Right renal cortex interstitium (tissue), 3 donors: ENCODE results near the gene SLC26A11. TPM values are rescaled to one million over a fixed set of nuclear protein-coding genes. Genes with fewer than 3 reads are reported as not detected.
"Not testable (repeated sequence)": the region's sequence is repeated elsewhere in the genome, so short reads cannot be mapped to it uniquely, and the experiment has no call there.

Experiments
- DNase-seq, 3 donors: peaks; one replicate each; pipeline ENCODE4 v3.0.0-alpha.2; 2013; ENCODE audit warnings: low read depth in 3 of 3, low spot score in 2 of 3
- polyA plus RNA-seq, 3 donors: library from polyadenylated mRNA; unstranded; fragments of 120-200 nt; gene quantifications; one replicate each; pipeline ENCODE4 v1.2.1, GENCODE V29; 2013; ENCODE audit not compliant: insufficient read length in 3 of 3

Gene SLC26A11
- polyA plus RNA-seq, 3 donors = 20.2 to 22.7 (median 22.4) TPM

DNA sequence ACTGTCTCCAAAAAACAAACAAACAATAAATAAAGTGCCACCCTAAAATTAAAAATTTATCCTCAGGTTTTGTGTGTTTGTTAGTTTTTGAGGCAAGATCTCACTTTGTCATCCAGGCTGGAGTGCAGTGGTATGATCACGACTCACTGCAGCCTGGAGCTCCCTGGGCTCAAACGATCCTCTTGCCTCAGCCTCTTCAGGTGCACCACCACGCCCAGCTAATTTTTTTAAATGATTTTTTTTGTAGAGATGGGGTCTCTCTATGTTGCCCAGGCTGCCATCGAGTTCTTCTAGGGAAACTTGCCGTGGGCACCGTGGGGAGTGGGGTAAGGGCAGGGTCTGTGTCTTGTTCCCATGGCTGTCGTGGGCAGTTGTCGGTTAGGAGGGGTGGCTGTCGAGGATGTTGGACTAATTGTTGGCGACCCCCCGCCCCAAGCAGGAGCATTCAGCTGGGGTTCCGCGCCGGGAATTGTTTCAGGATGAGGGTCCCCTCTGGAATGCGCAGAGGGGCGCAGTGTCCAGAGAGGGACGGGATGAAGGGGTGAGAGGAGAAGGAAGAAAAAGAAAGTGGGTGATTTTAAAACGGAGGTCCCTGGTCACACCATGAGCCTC is 39.3 kb downstream of the SLC26A11 start:
- DNase-seq = no peak

DNA sequence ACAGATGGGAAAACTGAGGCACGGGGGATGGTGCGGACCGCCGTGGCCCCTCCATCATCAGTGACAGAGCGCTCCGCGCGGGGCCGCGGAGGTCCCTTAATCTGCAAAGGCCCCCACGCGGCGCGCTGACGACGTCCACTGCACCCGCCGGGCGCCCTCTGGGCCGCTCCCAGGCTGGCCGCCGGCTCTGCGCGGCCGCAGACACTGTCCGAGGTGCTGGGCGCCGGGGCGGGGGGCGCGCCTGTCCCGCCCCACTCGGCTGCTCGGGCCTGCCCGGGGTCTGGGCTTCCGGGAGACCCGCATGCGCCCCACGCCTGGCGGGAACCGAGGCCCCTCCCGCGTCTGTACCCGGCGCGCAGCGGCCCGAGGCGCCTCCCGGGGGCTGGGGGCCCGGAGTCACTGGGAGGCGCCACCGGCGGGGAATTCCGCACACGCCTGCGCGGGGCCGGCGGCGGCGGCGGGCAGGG is 39.9 kb downstream of the SLC26A11 start:
- DNase-seq = peak in 1 of 3 donors; percentile 39

DNA sequence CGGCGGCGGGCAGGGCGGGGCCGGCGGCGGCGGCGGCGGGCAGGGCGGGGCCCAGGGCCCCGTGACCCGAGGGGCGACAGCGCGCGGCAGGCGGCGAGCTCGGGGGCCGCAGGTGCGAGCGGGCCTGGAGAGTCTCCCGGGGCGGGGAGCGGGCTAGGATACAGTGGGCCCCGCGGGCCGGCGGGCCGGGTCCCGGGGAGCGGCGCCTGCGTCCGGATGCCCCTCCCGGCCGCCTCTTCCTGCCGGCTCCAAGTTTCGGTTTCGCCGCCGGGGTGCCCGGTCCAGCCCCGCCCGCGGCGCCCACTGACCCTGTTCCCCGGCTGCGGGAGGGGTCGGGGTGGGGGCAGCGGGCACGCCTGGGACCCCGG is 40.5 kb downstream of the SLC26A11 start, which contains the start of gene RNF213:
RNF213 (plus strand) TSS at position 62 of the 368 bp plus-strand sequence. CDS start 2,830 bp downstream, outside the sequence.
- no peak for DNase-seq

DNA sequence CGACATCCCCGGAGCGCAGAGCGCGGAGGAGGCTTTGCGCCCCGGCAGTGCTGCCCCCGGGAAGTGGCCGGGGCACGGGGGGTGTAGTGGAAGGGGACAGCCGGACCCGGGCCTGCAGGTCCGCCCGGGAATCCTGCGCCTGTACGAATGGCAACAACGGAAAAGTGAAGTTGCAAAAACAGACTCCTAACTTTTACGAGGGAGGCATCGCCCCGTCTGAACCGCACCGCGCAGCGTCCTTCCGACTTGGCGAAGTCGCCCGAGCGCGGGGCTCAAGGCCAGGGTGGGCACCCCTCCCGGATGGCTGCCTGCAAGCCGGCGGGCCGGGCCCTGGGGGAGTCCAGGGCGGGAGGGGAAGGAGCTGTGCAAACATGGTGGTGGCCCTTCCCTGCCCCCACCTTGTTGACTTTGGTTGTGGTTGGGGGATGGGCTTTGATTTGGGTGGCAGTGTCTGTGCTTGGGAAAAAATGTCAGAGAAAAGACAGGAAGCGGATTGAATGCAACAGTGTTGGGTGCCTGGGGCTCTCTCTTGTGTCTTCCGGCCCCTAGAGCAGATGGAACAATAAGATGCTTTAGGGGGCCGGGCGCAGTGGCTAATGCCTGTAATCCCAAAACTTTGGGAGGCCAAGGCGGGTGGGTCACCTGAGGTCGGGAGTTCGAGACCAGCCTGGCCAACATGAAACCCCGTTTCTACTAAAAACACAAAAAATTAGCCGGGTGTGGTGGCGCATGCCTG is 41.1 kb downstream of the SLC26A11 start:
- no peak for DNase-seq

DNA sequence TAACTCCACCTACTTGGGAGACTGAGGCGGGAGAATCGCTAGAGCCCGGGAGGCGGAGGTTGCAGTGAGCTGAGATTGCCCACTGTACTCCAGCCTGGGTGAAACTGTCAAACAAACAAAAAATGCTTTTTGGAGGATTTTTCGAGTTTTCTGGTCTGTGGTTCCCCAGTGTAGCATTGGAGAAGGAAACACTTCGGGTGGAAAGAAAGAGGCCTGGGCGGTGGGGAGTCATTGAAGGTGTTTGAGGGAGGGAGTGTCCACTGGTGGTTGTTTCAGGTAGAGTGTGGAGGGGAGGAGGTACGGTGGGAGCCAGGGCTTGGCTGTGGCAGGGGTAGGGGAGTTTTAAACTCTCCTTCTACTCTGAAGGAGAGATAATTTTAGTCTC is 41.7 kb downstream of the SLC26A11 start:
- DNase-seq = no peak

DNA sequence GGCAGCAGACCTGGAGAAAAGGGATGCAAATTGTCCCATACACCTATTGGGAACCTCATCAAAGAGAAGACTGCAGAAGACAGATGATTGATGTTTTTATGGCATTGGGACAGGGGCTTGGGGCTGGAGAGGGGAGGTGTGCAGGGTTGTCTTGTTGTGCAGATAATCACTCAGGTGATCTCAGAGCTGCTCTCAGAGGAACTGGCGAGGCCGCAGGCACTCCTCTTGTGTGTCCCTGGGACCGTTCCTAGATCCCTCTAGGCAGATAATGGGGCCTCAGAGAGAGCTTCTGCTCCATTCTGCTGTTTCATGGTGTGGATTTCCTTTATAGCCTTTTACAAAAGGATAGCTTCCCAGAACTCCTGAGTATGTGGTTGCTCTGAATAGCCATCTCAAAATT is 42.1 kb downstream of the SLC26A11 start:
- no peak for DNase-seq

DNA sequence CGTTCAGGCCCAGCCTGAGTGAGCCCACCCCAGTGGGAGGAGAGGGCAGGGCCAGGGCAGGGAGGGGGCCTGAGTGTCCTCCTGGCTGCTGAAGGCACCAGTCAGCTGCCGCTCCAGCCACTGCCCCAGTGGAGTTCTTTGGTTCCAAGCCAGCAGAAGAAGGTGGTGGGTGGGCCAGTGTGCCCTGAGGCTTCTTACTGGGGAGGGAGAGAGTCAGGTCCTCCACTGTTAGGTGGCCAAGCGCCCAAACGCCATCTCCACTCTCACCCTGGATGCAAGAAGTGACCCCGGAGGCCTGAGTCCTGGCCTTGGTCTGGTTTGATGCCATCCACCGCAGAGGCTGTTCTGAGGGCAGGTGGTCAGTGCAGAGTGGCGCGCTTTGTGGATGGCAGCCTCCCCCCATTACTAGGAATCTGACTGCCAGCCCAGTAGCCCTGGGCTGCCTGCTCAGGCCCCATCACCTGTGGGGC is 42.6 kb downstream of the SLC26A11 start:
- DNase-seq = no peak

DNA sequence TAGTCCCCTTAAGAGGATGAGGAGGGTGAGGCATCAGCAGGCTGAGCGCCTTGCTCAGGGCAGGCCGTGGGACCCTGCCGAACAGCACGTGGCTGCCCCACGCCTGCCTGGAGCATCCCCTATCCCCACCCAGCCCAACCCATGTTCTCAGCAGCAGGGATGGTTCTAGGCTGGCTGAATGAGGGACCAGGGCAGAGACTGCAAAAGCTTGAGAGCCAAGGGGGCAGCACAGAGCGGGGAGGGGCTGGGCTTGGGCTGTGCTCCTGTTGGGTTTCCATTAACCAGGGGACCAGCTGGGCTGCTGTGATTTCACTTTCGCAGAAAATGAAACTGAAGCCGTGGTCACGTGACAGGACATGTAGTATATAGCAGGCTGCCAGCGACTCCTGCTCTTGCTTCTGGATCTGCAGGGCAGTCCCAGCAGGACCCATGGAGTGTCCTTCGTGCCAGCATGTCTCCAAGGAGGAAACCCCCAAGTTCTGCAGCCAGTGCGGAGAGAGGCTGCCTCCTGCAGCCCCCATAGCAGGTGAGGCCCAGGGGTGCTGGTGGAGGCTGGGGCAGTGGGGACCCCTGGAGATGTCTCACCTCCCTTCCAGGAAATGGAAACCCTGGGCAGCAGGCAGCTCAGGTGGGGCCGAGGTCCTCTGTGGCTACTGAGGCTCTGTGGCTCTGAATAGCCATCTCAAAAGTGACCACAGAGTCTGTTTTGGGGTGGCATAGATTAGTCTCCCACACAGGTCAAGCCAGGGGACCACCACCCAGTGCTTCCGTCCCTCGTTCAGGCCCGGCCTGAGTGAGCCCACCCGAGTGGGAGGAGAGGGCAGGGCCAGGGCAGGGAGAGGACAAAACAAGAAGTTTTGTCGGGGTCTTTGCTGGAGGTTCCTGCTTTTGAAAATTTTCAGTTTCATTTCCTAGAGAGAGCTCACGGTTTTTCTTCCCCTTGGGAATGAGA is 43.3 kb downstream of the SLC26A11 start:
- peak; percentile 78 to 85 (median 80) for DNase-seq

DNA sequence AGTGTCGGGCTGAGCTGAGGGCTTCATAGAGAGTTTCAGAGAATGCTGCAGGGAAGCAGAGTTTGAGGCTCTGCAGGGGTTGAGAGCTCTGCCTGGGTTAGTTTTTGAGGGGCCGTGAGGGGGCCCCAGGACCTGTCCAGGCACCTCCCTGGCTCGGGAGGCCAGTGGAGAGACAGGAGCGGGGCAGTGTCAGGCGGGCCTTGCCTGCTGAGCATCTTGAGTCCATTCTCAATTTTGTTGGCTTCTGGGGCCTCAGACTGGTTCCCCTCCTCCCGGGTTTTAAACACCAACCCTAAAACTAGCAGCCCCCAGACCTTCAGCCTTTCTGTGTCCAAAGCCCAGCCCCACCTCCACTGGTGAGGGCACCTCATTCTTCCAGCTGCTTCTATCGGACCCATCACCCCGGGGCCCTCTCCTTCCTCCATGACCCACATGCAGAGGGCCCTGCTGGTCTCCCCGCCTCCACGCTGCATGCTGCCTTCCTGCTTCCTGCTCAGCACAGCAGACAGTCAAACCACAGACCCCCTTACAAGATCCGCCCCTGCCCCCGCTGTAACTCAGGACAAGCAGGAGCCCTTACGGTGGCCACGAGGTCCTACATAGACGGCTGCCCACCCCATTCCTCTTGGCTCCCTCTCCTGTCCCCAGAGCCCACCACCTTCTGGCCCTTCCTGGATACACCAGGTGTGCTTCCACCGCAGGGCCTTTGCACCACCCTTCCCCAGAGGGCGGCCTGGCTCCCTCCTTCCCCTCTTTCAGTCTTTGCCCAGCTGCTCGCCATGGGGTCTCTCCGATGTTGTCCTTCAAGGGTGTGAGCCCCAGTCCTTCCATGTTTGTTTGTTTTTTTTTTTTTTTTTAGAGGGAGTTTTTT is 44.2 kb downstream of the SLC26A11 start:
- DNase-seq = no peak

DNA sequence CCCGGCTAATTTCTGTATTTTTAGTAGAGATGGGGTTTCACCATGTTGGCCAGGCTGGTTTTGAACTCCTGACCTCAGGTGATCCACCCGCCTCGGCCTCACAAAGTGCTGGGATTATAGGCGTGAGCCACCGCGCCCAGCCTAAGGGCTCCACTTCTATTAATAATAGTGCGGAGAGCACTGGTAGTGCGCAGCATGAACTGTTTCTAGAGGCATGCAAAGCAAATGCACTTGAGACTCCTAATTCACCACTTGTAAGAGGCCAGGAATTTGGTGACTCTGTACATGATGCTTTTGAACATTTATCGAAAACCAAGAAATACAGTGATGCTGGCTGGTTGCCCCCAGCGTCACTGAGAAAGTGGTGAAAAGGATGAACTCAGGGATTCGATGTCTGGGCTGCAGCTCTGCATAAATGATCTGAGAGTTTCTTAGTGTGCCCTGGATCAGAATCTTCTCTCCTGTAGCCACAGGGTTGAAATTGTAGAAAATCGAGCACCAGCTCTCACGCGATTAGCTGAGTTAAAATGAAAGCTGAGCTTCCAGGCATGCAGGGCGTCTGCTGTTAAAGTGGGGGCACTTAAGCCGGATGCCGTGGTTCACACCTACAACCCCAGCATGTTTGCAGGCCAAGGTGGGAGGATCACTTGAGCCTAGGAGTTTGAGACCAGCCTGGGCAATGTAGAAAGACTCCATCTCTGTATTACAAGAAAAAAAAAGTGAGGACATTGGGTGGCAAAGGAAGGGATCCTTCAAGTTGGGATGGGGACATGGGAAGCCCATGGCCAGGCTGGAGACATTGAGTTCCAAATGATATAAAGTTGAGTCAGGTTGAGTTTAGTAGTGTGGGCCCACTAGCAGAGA is 45.2 kb downstream of the SLC26A11 start:
- DNase-seq = no peak

DNA sequence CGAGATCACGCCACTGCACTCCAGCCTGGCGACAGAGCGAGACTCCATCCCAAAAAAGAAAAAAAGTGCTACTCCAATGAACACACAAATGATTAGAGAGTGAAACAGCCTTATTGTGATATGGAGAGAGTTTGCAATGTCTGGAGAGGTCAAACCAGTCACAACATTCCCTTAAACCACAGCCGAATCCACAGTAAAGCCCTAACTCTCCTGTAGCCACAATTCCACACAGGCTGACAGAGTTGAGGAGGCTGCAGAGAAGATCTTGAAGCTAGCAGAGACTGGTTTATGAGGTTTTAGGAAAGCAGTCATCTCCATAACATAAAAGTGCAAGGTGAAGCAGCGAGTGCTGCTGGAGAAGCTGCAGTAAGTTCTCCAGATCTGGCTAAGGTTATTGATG is 47.2 kb downstream of the SLC26A11 start:
- no peak for DNase-seq

DNA sequence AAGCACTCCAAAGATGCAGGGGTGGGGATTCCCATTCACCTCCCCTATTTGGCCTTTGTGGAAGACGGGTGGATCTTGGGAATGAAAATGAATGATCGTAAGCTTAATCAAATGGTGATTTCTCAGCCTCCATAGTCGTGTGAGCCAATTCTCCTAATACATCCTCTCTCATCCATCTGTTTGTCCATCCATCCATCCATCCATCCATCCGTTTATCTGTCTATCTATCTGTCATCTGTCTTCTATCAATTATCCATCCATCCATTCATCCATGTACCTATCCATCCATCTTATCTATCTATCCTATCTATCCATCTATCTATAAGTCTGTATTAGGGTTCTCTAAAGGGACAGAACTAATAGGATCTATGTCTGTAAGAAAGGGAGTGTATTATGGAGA is 48.2 kb downstream of the SLC26A11 start:
- DNase-seq = no peak

DNA sequence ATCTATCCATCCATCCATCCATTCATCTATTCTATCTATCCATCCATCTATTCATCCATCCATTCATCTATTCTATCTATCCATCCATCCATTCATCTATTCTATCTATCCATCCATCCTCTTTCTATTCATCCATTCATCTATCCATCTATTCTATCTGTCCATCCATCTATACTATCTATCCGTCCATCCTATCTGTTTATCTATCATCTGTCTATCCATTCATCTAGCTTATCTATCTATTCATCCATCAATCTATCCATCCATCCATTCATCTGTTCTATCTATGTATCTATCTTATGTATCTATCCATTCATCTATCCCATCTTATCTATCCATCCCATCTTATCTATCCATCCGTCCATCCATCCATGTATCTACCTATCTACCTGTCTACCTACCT is 49.2 kb downstream of the SLC26A11 start:
- no peak for DNase-seq

DNA sequence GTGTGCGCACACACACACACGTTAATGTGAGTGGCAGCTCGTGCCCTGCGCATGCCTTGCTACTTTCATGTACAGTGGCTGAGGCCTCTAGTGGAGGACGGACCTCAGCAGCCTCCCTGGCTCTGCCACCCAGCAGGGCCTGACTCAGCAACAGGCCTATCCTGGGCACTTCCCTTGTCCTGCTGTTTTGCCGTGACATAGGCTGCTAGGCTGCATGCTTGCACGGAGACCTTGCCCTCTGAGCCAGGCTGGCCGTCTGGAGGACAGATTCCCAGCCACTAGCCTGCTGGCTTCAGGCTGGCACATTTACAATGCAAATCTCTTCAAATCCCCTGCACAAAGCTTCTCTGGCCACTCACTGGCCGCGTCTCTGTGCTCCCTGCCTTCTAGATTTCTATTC is 49.9 kb downstream of the SLC26A11 start:
- no peak for DNase-seq

DNA sequence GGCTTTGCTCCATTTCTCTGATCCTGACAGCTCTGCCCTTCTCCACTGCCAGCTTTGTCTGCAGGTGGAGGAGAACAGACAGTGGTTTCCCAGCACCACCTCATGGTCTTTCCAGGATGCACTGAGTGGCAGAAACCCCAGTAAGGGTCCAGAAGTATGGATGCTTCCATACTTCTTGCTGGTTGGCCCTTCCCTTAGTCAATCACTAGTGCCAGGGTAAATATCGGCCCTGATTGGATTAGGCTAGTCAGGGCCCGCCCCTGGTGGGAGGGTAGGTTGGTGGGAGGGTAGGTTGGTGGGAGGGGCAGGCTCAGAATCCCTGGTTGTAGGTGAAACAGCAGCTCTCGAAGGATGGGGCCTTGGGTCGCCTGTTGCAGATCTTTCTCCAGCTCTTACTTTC is 50.6 kb downstream of the SLC26A11 start:
- no peak for DNase-seq

DNA sequence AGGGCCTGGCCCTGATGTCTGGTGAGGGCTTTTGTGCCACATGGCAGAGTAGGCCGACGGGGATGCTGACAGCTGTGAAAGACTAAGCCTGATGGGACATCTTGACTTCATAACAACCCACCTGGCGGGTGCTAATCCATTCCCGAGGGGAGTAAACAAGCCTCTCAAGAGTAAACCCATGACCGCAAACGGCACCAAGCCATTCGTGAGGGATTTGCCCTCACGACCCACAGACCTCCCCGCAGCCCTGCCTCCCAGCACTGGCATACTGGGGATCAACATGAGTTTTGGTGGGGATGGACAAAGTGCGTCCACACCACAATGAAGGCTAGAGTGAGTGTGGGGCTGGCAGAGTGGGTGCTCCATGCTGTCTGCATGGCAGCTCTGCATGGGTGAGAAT is 52.1 kb downstream of the SLC26A11 start:
- no peak for DNase-seq

DNA sequence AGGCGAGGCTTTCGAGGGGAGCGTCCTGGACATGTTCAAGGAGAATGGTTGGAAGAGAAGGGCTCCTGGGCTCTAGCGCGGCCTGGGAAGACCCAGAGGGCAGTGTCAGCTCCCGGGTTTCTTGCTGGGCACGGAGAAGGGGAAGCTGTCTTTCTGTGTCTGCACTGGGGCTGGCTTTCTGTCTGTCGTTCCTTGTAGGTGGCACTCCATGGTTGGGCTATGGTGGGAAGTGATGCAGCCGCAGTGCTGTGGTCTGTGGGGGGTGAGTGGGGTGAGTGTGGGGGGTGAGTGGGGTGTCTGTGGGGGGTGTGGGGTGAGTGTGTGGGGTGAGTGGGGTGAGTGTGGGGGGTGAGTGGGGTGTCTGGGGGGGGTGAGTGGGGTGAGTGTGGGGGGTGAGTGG is 54.1 kb downstream of the SLC26A11 start:
- no peak for DNase-seq

DNA sequence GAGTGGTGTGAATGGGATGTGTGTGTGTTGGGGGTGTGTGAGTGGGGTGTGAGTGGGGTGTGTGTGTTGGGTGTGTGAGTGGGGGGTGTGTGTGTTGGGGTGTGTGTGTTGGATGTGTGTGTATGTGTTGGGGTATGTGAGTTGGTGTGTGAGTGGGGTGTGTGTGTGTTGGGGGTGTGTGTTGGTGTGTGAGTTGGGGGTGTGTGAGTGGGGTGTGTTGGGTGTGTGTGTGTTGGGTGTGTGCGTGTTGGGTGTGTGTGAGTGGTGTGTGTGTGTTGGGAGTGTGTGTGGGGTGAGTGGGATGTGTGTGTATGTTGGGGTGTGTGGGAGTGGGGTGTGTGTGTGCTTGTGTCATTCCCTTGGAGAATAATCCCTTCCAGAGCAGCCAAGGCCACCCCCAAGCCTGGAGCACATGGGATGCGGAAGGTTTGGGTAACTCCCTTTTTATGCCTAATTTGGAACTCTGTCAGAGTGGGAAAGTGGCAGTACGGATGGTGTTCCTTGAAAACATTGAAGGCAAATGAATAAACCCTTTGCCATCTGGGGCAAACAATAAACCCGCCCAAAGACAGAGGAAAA is 54.7 kb downstream of the SLC26A11 start:
- no peak for DNase-seq

DNA sequence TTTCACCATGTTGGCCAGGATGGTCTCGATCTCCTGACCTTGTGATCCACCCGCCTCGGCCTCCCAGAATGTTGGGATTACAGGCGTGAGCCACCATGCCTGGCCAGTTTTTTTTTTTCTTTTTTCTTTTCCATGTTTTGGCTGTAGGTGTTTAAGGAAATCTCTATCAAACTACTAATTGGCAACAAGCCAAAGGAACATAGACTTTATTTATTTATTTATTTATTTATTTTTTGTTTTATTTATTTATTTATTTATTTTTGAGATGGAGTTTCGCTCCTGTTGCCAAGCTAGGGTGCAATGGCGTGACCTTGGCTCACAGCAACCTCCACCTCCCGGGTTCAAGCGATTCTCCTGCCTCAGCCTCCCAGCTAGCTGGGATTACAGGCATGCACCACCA is 55.6 kb downstream of the SLC26A11 start:
- not testable (repeated sequence) for DNase-seq
